Peyer's patch (tissue), 4 donors: ENCODE measurements around the gene BLOC1S5.

ENCODE experiments used
- CTCF ChIP-seq, 6 experiments: fragments of 450-650 bp in 4 of 6; fragments of 200-600 bp in 2 of 6; sonication (generic) in 1 of 6; IDR thresholded peaks; one replicate each; pipeline ENCODE4 v1.5.1; 2017 to 2019; ENCODE audit warnings: antibody characterized with exemption in 6 of 6, mild to moderate bottlenecking in 3 of 6, moderate library complexity in 1 of 6
- POLR2A ChIP-seq, 2 donors: fragments of 450-650 bp; IDR thresholded peaks; one replicate each; pipeline ENCODE4 v1.5.1; 2017; ENCODE audit warnings: antibody characterized with exemption in 2 of 2, mild to moderate bottlenecking in 2 of 2, moderate library complexity in 2 of 2

- no peak for TF ChIP-seq CTCF (IDR thresholded peaks at IDR 0.05)
- TF ChIP-seq POLR2A (IDR thresholded peaks at IDR 0.05), result no peak
Observed at GRCh38 chr6:8110117-8110721, 46.0 kb upstream of the BLOC1S5 start.
